ENCODE data around the gene EFL1.

- no peak for TF ChIP-seq EZH2 (IDR thresholded peaks at IDR 0.05; ENCODE audit: borderline replicate concordance, low read length)
- TF ChIP-seq CTCF (conservative IDR thresholded peaks at IDR 0.05 in 1 of 2, IDR thresholded peaks at IDR 0.05 in 1 of 2; ENCODE audit: extremely low read depth in 1 of 2, insufficient read depth in 1 of 2, low read depth in 1 of 2, low read length in 2 of 2), result no peak
These were observed 129.8 kb downstream of the EFL1 start for GRCh38 chr15:82132742-82133141.

Measured in mammary epithelial cell (primary cell).